ENCODE results near the gene NEURL3.
"Not testable (repeated sequence)": the region's sequence is repeated elsewhere in the genome, so short reads cannot be mapped to it uniquely, and the experiment has no call there.

NEURL3 gene

DNA sequence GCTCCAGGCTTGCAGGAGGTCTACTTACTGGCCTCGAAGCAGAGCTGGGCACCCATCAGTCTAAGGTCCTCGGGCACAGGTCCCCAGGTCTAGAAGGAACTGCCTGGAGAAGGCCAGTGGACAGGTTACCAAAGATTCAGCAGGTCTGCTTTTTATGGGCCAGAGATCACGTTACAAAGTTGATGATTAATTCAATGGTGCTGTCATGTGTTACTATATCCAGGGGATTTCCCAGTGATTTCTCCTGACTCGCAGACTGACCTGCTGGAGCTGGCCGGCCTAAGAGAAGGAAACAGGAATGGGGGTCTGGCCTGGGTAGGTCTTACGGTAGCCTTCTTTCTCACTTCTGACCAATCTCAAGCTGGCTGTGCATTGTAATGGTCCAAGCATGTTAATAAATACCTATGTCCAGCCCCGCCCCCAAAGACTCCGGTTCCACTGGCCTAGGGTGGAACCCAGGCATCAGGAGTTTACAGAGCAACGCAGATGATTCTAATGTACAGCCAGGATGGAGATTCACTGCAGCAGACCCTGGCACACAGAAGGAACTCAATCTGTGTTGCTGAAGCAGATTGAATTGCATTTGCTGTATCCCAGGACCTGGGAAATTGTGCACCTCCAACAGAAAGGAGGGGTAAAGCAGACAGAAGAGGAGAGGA is at the start of gene NEURL3:
NEURL3 (minus strand) TSS at position 127 of the 659 bp plus-strand sequence; CDS start at position 56, 71 bp downstream.
- DNase-seq: no peak

GRCh38 chr2:96554293-96555145 is 49.4 kb upstream of the NEURL3 start:
- DNase-seq: no peak

GRCh38 chr2:96553957-96554292 is 48.8 kb upstream of the NEURL3 start:
- not testable (repeated sequence) for DNase-seq

- no peak for DNase-seq
Measured at GRCh38 chr2:96553176-96553956, 48.2 kb upstream of the NEURL3 start.

DNA sequence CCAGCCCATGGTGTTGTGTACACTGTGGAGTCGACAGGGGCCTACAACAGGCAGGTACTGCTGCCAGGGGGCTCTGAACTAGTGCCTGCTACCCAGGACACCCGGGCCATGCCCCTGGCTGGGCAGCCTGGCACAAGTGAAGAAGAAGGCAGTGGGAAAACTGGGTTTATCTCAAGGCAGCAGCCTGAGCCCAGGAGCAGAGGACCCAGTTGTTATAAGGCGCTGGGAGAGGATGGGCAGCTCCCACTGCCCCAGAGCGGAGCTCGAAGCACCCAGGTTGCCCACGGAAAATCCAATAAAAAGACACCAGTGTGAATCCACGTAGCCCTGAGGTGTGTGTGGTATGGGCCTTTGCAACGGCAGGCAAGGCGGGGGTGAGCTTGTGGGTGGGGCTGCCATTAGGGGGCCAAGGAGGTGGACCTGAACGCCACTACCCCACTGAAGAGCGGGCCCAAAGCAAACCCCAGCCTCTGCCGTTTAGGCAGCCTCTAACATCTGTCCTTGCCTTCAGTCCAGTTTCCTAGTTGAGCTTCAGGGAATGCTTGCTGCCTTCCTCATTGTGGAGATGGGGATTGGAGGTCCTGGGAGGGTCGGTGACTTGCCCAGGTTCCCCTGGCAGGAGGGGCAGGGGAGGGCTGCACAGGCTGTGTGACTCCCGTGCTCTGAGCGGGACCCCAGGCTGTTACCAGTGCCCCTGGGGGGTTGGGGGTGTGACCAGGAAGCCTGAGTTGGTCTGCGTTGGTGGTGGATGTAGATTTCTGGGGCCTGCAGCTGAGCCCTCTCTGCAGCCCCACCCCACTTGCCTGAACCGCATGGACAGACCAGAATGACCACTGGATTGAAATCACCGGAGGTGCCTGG is 47.4 kb upstream of the NEURL3 start:
- DNase-seq: no peak

GRCh38 chr2:96551605-96552314 is 46.6 kb upstream of the NEURL3 start:
- DNase-seq: no peak

GRCh38 chr2:96550787-96551604 is 45.8 kb upstream of the NEURL3 start:
- no peak for DNase-seq

DNA sequence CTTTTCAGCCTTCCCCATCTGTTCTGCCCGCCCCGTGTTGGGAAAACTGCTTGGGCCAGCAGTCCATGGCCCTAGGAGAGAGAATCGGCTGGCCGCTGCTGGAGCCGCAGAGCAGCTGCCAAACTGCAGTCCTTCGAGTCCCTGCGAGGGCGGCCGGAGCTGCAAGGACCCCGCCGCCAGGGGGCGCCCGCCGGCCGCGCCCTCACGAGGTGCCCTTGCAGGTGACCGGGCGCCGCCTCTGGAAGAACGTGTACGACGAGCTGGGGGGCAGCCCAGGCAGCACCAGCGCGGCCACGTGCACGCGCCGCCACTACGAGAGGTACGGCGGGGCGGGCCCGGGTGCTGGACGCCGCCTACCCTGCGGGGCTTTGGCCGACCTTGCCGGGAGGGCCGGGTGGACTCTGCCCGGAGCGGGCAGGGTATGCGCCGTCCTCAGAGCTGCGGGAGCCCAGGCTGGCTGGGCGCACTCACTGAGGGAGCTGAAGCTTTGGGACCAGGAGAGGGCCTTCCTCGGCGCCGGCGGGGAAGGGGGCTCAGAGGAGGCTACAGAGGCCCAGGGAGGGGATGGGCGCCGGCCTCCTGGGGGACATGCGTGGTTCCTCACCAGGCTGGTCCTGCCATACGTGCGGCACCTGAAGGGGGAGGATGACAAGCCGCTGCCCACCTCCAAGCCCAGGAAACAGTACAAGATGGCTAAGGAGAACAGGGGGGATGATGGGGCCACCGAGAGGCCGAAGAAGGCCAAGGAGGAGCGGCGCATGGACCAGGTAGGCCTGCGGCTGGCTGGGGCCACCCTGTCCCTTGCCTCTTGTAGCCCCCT is 45.0 kb upstream of the NEURL3 start:
- no peak for DNase-seq

DNA sequence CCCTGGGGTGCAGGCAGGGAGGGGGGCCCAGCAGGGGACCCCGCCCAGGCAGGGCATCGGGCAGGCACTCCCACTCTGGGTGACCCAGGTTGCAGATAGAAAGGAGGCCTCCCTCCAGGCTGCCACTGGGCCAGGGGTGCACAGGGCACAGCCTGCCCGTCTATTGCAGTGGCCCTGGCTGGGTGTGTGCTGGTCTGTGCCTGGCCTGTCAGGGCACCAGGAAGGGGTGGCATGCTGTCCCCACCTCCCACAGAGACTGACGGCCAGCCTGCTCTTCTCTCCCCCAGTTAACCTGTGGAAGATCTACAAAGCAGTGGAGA is 44.3 kb upstream of the NEURL3 start:
- no peak for DNase-seq

DNA sequence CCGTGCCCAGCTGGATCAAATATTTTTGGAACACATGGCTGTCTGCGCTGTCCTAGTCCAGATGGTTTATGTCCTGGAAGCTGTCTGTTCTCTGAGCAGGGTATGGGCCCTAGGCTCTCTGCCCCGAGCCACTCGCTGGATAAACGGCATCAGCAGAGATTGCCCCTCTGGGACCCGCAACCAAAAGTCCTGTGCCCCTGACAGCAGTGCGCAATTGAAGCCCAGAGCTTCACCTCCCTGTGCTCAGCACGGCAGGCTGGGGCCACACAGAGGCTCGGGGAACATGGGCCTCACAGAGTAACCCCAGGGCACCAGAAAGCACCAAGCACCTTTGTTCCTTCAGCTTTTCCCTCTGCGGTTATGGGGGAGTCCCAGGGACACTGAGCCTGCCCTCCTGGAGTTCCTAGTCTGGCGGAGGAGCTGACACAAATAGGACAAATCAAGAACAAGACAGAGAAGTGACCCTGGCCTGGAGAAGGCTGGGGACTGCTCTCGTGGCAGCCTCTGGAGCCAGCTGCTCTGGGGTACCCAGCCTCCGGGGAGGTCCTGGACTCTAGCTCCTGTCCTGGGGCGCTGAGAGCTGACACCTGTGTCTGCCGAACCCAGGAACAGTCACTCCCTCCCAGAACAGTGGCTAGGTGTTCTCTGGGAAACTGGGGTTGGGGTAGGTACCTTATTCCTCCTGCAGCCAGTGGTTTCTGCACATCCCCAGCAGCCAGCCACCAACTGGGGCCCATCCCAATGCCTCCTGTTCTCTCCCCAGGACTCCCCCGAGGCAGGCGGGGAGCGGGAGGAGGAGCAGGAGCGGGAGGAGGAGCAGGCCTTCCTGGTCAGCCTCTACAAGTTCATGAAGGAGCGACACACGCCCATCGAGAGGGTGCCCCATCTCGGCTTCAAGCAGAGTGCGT is 43.7 kb upstream of the NEURL3 start:
- no peak for DNase-seq

DNA sequence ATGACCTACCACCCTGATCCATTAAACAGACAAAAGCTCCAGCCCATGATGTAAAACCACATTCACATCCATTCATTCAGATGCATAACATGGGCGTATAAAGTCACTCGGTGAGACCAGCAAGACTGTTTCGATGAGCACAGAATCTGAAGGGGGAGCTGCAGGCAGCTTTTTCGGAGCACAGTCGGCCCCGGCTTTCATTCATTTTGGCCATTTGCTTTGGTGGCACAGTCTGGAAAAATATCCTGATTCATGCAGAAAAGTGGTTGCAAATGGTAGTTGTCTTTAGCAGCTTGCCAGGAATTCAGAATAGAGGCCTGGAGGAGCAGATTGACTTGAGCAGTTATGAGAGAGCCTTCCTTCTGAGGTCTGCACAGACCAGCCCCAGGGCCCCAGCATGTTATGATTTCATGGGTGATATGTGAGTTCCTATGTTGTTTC is 42.6 kb upstream of the NEURL3 start:
- no peak for DNase-seq

GRCh38 chr2:96547203-96547641 is 42.1 kb upstream of the NEURL3 start:
- no peak for DNase-seq

DNA sequence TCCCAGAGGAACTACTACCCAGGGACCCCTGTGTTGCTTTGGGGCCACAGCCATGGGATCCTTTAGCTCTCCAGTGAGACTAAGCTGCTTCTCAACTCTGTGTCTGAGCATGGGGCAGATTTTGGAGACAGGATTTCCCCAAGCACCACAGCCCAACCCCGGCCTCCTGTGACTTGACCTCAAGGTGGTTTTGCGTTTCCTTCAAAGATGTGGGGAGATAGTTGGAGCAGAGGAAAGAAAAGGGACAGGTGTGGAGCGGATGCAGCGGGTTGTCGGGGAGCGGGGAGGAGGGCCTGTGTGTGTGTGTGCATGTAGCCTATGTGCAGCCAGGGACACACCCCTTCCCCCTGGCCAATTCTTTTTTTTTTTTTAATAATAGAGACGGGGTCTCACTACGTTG is 41.6 kb upstream of the NEURL3 start:
- no peak for DNase-seq

DNA sequence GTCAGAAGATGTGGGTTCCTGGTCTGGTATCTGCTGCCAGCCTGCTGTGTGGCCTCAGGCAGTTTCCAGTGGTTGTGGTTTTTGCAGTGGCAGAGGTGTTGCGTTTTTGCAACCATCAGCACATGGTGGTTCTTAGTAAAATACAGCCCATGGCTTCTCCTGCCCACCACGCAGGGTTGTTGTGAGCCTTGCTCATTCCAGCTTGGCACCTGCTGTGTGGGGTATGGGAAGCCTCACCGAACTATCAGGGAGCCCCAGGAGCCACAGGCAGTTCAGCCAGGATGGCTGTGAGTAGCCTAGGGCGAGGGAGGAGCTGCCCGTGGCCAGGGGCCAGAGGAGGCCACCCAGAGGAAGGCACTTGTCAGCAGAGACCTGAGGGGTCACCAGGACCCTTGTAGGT is 41.2 kb upstream of the NEURL3 start:
- DNase-seq: no peak

- DNase-seq: no peak
Measured at GRCh38 chr2:96542357-96542977, 37.3 kb upstream of the NEURL3 start.

DNA sequence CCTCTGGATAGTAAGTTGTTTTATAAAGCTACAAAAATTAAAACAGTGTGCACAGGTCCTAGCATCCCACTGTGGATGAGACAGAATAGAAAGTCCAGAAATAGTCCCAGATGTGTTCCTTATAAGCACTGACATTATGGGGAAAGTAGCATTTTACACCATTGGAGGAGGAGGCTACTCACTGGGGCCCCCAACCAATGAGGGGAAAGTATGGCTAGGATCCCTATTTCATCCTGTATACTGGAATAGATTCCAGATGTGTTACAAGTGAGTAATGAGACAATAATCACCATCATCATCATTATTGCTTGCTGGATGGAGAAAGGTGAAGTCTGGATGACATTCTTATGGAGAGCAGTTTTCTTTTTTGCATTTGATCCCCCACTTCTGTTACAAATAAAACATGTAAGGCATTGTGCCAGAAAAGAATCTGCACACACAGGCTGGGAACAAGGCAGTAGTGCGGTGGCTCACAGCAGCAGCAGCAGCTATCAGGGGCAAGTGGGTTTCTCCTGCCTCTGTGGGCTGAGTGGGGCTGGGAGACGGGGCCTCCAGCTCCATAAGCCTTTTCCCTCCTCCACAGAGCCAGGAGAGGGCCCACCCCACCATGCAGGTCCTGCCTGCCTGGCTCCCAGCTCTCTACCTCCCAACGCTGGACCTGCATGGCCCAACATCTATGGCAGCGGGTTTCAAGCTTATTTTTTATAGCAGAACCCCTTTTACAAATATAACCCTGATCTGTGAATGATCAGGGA is 36.4 kb upstream of the NEURL3 start:
- no peak for DNase-seq

DNA sequence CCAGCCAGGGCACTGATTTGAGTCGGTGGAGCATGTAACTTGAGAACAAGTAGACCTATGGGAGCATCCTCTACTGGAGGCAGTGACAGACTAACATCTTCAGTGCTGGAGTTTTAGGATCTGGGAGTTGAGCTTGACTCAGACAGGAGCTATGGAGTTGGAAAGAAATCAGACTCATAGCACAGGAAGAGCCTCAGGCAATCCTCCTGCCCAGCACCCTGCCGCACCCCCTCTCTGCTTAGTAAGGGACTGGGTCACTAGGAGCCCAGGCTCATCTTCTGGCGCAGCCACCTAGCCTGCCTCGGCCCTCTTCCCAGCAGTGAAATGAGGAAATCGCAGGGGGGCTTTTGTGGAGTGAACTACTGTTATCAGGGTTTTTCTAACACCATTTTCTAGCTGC is 35.0 kb upstream of the NEURL3 start:
- DNase-seq: no peak
